HG02943 (cell line): Measurements from ENCODE around the gene NSRP1.
"Not testable (repeated sequence)": the region's sequence is repeated elsewhere in the genome, so short reads cannot be mapped to it uniquely, and the experiment has no call there.

ENCODE experiments used
- ATAC-seq: cut with Tn5 transposase; IDR thresholded peaks from one replicate; pipeline ENCODE4 v1.9.1; 2021; ENCODE audit warnings: mild to moderate bottlenecking, low read depth, moderate library complexity; ENCODE audit not compliant: unreplicated experiment

NSRP1 gene

DNA sequence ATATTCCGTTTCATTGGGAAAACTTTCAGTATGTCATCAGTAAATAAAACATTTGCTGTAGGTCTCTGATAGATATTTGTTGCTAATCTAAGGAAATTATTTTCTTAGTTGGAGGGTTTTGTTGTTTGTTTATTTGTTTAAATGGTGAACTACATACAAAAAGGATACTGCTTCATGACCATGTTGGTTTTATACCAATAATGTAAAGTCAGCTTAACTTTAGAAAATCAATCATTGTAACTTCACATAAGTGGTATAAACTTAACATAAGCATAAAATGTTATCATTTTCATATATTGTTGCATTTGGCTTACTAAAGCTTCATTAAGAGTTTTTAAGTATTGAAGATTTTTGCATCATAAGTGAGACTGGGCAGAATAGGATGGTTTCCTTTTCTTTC is 57.9 kb downstream of the NSRP1 start:
- ATAC-seq = no peak

DNA sequence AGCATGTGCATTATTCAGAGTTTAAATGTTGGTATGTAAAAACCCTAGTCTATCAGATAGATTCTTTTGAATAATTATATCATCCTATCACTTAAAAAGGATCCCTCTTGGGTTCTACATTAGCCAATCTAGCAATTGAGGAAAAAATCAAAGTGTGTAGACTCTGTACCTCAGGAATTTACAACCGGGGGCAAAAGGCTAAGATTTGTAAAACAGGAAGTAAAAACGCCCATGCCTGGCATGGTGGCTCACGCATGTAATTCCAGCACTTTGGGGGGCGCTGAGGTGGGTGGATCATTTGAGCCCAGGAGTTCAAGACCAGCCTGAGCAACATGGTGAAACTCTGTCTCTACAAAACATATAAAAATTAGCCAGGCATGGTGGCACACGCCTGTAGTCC is 60.2 kb downstream of the NSRP1 start:
- no peak for ATAC-seq

DNA sequence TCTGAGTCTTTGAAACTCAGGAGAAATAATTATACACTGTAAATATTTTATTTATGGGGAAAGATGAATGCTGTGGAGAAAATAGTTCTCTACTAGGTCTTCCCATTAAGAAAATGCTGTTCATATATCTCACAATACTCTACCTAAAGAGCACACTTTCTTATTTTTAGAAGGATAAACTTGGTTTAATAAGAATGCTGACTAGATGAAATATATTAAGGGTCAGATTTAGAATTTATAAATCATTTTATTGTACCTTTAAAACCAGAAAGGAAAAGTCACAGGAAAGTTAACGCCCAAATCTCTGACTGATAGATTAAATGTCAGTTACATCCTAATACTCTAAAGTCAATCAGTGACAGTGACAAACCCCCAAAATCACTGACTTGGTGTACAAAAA is 70.1 kb downstream of the NSRP1 start:
- no peak for ATAC-seq

- no peak for ATAC-seq
These were observed 71.0 kb downstream of the NSRP1 start for GRCh38 chr17:30187573-30187972.

DNA sequence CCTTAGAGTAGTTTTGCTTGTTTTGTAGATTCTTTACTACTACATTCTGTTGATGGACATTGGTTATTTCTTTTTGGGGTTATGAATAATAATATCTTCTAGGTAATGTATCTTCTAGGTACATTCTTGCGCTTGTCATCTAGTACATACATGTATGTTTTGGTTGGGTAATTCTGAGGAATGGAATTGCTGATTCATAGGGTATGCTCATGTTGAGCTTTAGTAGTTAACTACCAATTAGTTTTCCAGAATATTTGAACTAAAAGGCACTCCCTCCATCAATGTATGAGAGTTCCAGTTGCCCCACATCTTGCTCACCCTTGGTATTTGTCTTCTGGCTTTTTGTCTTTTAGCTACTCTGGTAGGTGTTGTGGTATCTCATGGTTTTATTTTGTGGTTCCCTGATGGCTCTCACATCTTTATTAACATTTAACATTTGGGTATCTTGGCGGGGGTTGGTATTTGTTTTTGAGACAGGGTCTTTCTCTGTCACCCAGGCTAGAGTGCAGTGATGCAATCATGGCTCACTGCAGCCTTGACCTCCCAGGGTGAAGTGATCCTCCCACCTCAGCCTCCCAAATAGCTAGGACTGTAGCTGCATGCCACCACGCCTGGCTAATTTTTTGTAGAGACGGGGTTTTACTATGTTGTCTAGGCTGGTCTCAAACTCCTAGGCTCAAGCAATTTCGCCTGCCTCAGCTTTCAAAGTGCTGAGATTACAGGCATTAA is 71.8 kb downstream of the NSRP1 start:
- ATAC-seq = no peak

DNA sequence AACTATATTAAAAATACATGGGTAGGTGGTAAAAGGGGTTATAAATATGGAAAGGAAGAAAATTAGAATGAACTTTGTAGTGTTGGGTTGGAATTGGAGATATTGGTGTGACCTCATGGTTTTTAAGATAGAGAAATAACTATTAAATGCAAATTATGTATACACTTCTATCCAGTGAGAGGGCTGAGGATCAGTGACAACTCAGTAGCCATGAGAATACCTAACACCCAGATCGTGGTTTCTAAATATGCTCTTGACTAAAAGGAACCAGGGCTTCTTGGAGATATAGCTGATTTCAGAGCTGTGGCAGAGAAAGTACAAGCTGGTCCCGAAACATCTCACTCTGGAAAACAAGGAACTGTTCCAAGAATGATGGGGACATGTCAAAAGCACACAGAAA is 74.5 kb downstream of the NSRP1 start:
- ATAC-seq = no peak

- no peak for ATAC-seq
These were observed 79.9 kb downstream of the NSRP1 start for GRCh38 chr17:30196504-30196903.

DNA sequence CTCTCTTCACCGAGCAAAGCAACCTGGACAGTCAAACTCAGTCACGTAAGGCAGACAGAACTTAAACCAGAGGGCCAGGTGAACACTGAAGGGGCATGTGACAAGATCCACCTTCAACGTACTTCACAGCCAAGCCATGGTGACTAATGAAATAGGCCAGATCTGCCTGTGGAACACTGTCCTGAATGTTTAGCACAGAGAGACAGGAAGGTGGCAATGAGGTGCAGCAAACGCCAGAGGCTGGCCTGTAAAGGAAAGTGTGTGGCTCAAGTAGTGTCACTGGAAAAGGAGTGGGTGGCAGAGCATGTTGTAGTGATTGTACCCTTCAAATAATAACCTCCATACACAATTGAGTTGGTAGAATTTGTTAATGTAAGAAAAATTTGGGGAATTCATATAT is 80.8 kb downstream of the NSRP1 start:
- no peak for ATAC-seq

DNA sequence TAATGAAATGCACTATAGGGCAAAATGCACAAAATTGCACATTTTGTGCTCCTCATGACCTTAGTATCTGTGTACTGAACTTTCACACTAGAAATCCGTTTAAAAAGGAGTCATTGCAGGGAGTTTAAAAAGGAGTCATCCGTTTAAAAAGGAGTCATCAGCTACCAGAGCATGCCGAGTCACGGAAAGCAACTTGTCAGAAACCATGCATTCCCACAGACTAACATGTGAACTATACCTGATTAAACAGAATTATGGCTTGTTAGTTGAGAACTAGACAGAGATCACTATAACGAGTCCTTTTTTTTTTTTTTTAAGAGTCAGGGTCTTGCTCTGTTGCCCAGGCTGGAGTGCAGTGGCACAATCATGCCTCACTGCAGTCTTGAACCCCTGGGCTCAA is 83.0 kb downstream of the NSRP1 start:
- ATAC-seq = no peak

GRCh38 chr17:30200106-30200505 is 83.5 kb downstream of the NSRP1 start:
- no peak for ATAC-seq

GRCh38 chr17:30200656-30201055 is 84.0 kb downstream of the NSRP1 start:
- ATAC-seq = not testable (repeated sequence)

DNA sequence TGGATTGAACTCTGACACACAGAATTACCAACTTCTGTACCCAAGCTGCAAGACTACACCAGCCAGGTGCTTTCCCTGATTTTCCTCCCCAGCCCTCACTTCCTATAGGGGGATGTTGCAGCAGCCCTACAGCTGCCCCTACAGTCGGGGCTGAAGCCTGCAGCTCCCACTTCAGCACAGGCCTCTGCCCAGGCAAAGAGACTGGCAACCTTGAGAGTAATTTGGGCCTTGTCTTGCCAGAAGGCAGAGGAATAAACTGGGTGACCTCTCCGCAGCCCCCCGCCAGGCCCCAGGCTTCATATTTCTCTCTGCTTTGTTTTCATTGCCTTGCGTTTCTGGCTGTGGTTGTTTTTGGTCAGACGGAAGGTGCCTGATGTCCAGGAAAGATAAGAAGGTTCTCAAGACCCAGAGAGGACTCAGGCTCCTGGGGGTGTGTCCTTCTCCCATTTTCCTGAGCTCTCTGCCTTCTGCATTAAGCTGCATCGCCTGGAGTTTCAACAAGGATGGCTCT is 86.9 kb downstream of the NSRP1 start:
- ATAC-seq = no peak

GRCh38 chr17:30207655-30208054 is 91.0 kb downstream of the NSRP1 start:
- no peak for ATAC-seq

DNA sequence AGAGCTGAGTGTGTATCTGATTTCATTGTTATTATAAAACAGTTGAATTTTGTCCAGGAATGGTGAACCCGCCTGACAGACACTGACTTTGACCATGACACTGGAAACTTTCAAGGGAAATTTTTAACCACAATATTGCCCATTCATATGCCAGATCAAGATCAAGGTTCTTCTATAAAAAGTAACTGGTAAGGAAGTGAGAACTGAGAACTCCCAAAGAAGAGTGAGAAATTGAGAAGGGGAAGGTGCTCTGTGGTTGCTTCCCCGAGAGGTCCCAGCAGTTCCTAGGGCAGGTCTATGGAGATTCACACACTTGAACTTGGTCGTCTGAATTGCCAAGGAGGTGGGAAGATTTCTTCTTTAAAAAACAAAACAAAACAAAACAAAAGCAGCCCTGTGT is 91.6 kb downstream of the NSRP1 start:
- ATAC-seq = no peak

GRCh38 chr17:30209930-30210329 is 93.3 kb downstream of the NSRP1 start:
- no peak for ATAC-seq

- ATAC-seq = no peak
These were observed 93.8 kb downstream of the NSRP1 start for GRCh38 chr17:30210366-30210765.

- no peak for ATAC-seq
These were observed 94.3 kb downstream of the NSRP1 start for GRCh38 chr17:30210901-30211300.

- no peak for ATAC-seq
These were observed 94.8 kb downstream of the NSRP1 start for GRCh38 chr17:30211371-30211770.

DNA sequence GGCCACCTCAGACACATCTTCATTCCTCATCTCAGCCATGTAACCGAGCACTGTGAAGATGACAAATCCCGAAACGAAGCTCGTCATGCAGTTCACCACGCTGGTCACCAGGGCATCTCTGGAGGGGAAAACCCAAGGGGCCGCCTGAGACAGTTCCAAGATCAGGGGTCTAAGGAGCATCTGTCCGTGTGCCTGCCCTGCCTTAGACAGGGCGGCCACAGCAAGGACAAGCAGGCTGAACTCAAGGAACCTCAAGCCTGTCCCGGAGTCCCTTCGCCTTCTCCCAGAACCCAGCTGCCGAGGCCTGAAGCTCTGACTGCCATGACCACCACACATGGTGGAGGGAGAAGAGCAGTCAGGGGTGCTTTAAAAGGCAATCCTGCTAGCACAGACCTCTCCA is 96.1 kb downstream of the NSRP1 start:
- no peak for ATAC-seq

DNA sequence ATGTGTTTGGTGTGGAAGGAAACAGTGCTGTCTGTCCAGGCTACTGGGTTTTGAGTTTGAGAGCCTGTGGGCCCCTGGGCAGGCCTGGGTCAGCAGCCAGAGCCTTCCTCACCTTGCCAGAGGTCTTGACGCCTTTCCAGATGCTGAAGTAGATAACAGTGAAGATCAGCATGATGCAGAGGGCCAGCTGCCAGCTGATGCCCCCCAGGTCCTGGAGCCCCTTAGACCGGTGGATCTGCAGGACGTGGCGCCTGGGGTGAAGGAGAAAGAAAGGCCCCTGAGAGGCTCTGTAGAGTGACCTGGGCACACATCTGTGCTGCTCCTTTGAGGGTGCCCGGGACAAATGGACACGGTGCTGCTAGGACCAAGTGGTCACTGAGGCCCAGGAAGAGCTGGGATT is 100.4 kb downstream of the NSRP1 start:
- no peak for ATAC-seq

- ATAC-seq = no peak
These were observed 101.2 kb downstream of the NSRP1 start for GRCh38 chr17:30217746-30218245.

DNA sequence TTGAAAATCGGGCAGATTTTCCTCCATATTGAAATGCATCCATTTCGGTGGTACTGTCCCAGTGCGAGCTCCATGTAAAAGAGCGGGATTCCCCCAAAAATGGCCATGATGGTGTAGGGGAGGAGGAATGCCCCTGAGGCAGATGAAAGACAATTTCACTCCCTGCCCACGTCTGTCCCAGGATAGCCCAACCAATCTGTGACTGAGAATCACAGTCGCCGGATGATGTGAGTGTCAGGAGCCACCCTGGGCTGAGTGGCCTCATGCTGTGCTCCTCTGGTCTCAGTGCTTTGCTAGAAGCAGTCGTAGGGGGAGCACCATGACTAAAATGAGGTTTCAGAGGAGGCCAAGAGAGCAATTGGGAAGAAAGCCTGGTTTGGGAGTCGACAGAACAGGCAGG is 102.2 kb downstream of the NSRP1 start:
- no peak for ATAC-seq
